Omental fat pad (tissue), 4 donors: ENCODE measurements around the gene RNASE8. TPM values are rescaled to one million over a fixed set of nuclear protein-coding genes. Genes with fewer than 3 reads are reported as not detected.

Source experiments
- ATAC-seq: fragments of 150-250 bp; one replicate; pipeline ENCODE4 v1.9.1; 2016; ENCODE audit warnings: mild to moderate bottlenecking, moderate library complexity; ENCODE audit not compliant: low FRiP score
- DNase-seq: peaks from one replicate; pipeline ENCODE4 v3.0.0-alpha.2; 2019; ENCODE audit warnings: low spot score
- total RNA-seq, 4 donors: library from RNA; depleted of rRNA; stranded (reverse); fragments of >200 nt; gene quantifications; one replicate each; pipeline ENCODE4 v1.1.0, GENCODE V29; 2016
- TF ChIP-seq, protein P1 (sequence below), 3 donors: fragments of 450-650 bp; IDR thresholded peaks; one replicate each; pipeline ENCODE4 v1.5.1; 2016 to 2017; ENCODE audit warnings: antibody characterized with exemption in 3 of 3, mild to moderate bottlenecking in 3 of 3, moderate library complexity in 2 of 3

Gene RNASE8
- total RNA-seq, 4 donors from 2014 or later = not detected

DNA sequence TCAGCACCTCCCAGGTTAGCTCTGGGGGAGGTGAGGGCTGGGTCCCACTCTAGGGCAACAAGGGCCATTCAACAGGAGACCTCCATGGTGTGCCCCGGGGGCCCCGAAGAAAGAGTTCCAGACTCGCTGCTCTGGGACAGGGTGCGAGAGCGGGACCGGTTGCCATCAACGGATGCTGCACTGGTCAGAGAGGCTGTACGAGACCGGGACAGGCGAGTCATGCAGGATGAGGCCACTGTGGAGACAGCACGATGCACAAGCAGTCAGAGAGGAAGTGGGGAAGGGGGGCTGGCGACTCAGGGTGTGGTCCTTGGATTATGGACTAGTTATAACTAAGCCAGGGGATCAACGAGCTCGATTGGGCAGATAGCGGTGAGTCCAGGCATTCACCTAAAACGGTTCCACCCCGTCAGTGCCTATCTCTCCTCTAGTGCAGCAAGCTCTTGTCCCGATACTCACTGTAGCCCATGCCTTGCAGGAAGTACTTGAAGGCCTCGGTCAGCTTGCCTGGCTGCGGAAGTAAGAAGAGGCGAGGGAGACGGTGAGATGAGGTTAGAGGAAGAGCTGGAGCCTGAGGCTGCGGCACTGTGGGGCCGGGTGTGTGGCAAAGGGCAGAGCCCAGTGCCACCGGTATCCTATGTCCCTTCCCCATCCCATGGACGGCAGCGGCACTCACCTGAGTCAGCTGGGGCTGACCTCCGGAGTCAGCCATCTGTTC lies 39.9 kb upstream of the RNASE8 start:
- TF ChIP-seq, protein P1, sequence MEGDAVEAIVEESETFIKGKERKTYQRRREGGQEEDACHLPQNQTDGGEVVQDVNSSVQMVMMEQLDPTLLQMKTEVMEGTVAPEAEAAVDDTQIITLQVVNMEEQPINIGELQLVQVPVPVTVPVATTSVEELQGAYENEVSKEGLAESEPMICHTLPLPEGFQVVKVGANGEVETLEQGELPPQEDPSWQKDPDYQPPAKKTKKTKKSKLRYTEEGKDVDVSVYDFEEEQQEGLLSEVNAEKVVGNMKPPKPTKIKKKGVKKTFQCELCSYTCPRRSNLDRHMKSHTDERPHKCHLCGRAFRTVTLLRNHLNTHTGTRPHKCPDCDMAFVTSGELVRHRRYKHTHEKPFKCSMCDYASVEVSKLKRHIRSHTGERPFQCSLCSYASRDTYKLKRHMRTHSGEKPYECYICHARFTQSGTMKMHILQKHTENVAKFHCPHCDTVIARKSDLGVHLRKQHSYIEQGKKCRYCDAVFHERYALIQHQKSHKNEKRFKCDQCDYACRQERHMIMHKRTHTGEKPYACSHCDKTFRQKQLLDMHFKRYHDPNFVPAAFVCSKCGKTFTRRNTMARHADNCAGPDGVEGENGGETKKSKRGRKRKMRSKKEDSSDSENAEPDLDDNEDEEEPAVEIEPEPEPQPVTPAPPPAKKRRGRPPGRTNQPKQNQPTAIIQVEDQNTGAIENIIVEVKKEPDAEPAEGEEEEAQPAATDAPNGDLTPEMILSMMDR (IDR thresholded peaks at IDR 0.05) = no peak
- DNase-seq (no peak), ATAC-seq (no peak)

DNA sequence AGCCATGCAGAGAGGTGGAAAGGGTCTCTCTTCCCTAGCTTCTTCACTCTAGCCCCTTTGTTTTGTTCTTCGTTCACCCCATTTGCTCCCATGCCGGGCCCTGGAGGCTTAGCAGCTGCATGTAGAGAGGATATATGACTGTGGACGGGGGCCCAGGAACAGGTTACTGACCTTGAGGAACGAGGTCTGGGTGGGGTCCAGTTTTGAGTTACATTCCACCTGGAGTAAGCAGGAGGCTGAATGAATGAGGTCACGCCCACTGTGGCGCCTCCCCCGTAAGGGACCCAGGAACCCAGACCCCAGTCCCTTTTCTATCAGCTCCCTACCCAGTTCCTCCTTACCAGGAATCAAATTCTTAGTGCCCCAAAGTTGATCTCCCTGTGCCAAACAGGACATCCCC lies 39.3 kb upstream of the RNASE8 start:
- no peak for DNase-seq
- TF ChIP-seq, protein P1 (IDR thresholded peaks at IDR 0.05) = no peak
- ATAC-seq = no peak

DNA sequence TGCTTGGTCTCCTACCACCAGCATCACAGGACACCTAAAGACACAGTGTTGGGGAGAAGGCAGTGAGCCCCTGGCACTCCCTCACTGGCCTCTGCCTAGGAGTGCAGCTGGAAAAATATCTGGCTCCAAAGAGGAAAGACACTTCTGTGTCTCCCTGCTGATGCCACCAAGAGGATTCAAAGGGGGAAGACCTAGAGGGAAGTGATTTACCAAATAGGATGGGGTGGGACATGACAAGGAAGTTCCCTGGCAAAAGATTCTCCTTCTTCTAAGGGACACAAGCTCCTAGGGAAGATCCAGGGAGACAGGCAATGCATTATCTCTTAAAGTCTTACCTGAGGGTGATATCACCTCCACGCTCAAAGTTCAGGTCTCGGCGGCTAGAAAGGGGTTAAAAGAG lies 38.8 kb upstream of the RNASE8 start:
- TF ChIP-seq, protein P1 (IDR thresholded peaks at IDR 0.05) = no peak
- DNase-seq = no peak
- ATAC-seq = no peak

DNA sequence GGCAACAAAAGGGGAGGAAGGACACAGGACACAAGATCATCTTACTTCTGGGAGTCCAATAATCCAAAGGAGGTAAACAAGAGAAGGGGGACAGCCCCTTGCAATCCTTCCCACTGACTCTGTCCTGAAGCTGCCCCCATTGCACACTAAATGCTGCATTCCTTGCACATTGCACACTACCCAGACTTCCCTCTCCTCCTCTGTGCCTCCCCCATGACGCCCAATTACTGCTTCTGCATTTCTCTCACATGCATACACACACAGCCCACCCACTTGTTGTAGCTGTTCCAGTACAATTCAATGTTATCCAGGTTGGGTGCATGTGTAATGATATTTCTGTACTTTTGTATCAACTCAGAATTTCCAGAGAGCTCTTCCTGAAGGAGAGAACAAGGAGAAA lies 38.3 kb upstream of the RNASE8 start:
- TF ChIP-seq, protein P1 (IDR thresholded peaks at IDR 0.05) = no peak
- DNase-seq (no peak), ATAC-seq (no peak)

DNA sequence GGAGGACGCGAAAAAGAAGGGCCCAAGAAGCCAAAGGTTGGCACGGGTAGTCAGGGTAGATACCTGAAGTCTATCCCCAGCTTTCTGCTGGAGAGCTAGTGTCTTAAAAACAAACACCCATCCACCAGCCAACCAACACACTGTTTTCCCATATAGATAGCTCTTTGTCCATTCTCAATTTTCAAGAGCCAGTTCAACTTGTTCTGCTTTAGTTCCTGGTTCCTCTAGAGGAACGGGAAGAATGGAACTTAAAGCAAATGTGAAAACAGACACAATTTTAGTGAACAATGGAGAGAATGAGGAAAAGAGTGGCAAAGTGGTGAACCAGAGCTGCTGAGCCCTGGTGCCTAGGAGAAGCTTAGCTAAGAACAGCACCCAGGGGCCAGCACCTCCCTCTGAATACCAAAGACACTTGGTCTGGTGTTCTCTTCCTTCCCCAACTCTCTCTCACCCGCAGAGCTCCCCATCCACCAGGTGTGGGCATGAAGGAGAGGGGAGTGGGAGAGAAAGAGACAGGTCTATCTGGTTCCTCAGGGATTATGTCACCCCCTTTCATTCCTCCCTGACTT lies 36.6 kb upstream of the RNASE8 start:
- TF ChIP-seq, protein P1 (IDR thresholded peaks at IDR 0.05) = no peak
- no peak for ATAC-seq

DNA sequence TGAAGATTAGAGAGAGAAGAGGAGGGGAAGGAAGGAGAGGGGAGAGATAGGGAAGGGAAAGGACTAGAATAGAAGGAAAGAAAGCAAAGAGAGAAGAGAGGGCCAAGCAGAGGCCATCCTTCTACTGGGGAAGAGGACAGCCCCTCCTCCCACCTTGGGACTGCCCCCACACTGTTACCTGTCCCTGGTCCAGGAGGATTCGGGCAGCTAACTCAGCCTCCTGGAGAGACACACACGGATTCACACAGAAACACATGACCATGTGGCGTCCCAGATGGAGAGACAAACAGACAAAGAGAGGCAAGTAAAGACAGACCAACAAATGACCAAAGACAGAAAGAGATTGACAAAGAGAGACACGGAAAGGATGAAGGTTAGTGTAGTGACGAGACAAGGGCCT lies 34.9 kb upstream of the RNASE8 start:
- ATAC-seq (no peak), DNase-seq (no peak)
- TF ChIP-seq, protein P1 (IDR thresholded peaks at IDR 0.05) = no peak

More for the DNA sequence above, 36.6 kb upstream of the RNASE8 start:
- no peak for DNase-seq

DNA sequence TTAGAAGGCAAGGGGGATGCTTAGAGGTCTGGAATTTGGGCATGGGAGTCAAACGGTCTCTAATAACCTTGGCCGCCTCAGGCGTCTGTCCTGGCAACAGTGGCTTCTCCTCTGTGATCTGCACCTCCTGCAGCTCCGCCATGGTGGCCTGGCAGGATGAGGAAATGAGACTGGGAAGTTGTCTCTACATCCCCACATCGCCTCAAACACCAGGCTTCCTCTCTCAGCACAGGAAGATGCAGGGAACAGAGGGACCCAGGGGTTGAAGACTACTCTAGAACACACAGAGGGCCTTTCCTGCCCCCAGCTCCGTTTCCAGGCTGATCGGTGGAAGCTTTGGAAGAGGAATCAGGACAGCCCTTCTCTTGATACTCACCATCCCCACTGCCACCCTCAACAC lies 34.4 kb upstream of the RNASE8 start:
- TF ChIP-seq, protein P1 (IDR thresholded peaks at IDR 0.05) = no peak
- ATAC-seq = no peak
- DNase-seq = no peak
